ENCODE measurements around the gene CCND1.

The CCND1 gene

DNA sequence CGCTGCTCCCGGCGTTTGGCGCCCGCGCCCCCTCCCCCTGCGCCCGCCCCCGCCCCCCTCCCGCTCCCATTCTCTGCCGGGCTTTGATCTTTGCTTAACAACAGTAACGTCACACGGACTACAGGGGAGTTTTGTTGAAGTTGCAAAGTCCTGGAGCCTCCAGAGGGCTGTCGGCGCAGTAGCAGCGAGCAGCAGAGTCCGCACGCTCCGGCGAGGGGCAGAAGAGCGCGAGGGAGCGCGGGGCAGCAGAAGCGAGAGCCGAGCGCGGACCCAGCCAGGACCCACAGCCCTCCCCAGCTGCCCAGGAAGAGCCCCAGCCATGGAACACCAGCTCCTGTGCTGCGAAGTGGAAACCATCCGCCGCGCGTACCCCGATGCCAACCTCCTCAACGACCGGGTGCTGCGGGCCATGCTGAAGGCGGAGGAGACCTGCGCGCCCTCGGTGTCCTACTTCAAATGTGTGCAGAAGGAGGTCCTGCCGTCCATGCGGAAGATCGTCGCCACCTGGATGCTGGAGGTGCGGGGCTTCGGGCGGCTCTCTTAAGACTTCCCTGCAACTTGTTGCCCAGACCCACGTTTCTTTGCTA is at the start of gene CCND1:
CCND1 (plus strand) TSS at position 162 of the 587 bp plus-strand sequence; CDS start at position 320, 158 bp downstream.
- peak; percentile 88 for DNase-seq

DNA sequence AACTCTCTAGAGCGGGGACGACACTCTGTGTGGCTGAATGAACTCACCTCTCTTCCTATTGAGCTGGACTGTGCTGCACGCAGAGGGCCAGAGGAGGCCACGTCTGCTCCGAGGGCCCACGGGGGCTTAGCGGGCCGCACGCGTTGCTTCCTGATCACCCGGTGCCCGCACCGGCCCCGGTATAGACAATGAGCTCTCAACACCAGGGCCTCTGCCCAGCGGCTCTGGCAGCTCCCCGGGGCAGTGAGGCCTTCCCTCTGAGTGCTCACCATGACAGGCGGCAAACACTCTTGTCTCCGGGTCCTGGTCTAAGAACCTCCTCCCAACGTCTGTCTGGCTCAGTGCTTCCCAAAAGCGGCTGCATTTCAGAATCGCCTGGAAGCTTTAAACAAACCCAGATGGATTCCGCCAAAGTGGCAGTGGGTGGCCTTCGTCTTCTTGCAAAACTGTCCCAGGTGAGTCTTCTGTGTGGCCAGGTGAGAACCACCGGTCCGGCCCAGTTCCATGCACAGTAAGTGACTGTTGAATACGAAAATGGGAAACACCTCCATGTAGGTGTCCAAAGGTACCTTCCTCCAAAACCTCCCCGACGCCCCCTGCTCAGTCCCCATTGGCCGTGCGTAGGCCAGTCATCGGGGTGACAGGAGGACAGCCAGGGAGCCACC is 47.8 kb upstream of the CCND1 start:
- DNase-seq = no peak

DNA sequence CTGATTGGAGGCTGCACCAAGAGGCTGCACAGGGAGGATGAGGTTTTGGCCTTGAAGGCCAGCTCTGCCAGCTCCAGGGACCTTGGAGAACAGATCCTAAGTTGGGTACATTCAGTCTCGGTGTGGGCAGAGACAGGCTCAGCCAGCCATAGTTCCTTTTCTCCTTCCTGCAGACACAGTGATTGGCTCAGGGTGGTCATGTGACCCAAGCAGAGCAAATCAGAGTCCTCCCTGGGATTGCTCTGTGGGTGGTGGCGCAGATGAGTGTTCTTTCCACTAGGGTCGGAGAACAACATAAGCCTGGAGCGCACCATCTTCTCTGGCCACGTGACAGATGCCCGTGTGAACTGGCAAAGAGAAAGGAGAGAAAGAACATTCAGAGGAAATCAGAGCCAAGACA is 47.1 kb upstream of the CCND1 start:
- no peak for DNase-seq

DNA sequence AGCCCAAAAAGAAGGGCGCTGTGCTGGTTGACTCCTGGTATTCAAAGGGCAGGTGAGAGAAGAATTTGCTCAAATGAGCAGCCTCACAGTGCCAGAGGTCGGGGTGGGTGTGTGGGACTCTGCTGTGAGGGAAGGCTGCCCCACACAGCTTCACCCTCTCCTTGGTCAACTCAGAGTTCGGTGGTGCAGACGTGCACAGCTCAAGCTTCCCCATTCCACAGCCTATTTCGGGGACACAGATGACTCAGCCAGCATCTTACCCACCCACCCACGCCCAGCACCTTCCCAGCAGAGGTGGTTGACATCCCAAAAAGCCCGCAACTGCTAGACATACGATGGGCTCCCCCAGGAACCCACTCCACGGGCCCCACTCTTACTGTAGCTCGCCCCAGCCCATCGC is 46.5 kb upstream of the CCND1 start:
- DNase-seq = no peak

DNA sequence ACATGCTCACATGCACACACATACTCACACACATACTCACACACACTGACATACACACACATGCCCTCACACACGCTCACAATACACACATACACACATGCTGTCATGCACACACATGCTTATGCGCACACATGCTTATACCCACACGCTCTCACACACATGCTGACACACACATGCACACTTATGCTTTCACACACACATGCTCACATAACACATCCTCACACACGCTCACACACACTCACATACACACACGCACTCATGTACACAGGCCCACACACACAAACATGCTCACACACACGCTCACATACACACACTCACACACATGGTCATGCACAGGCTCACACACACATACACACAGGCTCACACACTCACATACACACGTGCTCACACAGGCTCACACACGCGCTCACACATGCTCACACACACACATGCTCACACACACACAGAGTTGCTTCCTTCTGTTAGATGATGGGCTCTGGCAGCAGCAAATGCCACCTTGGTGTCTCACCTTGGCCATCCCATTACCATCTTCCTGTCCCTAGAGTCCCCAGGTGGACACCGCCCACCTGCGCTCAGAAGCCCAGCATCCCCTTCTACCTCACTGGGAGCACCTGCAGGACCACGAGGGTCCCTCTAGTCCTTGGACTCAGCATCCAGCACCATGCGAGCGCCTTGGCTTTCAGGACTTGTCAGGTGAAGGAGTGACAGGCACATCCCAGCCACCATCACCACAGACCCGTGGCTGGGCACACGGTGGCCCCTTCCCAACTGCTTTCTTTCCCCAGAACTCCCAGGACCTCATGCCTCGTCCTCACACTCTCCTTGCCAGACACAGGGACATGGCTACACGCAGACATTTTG is 44.9 kb upstream of the CCND1 start:
- DNase-seq = no peak

DNA sequence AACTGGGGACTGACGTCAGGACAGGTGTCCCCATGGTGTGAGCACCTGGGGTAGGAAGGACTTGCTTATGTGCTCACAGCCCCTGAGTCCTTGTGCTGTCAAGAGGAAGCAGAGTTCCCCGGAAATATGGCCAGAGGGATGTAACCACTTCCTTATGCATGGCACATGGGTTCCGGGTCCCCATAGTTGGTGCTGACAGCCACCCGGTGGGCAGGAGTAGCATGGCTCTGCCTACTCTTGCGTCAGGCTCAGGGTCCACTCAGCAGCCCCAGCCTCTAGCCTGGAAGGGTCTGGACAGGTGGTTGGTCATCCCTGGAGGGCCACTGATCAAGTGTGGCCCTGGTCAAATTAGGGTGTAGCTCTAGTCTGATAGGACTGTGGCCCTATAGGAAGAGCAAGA is 42.8 kb upstream of the CCND1 start:
- DNase-seq = no peak

DNA sequence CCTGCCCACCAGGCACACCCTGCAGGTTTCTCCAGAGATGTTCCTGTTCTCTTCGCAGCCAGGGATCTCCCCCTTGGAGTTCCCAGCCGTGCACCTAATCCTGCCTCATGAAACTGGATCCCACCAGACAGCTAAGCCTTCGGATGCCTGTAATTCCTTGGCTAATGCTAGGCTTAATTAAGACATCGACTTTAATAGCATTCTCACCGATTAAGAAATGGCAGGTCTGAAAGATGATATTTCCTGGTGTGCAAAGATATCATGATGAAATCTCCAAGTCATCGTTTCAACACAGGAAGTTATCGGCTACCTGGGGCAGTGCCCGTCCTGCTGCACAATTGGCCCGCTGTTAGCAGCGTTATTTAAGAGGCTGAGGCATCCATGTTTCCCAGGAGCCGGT is 41.5 kb upstream of the CCND1 start:
- DNase-seq = no peak

DNA sequence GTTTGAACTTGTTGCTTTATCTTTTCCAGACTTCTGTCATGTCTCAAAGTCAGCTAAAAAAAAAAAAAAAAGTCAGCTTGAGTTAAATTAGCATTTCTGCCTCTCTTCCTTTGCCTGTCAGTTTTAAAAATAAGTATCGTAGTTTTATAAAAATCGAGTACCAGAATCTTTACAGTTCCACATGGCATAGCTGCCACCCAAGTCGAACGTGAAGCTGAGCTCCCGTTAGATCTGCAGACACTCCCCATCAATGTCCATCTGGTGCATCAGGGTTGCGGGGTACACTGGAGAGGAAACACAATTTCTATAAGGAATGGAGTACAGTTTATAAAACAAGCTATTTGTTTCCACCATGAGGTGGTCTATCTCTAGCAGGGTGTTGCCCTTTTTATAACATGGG is 41.0 kb upstream of the CCND1 start:
- DNase-seq = no peak

DNA sequence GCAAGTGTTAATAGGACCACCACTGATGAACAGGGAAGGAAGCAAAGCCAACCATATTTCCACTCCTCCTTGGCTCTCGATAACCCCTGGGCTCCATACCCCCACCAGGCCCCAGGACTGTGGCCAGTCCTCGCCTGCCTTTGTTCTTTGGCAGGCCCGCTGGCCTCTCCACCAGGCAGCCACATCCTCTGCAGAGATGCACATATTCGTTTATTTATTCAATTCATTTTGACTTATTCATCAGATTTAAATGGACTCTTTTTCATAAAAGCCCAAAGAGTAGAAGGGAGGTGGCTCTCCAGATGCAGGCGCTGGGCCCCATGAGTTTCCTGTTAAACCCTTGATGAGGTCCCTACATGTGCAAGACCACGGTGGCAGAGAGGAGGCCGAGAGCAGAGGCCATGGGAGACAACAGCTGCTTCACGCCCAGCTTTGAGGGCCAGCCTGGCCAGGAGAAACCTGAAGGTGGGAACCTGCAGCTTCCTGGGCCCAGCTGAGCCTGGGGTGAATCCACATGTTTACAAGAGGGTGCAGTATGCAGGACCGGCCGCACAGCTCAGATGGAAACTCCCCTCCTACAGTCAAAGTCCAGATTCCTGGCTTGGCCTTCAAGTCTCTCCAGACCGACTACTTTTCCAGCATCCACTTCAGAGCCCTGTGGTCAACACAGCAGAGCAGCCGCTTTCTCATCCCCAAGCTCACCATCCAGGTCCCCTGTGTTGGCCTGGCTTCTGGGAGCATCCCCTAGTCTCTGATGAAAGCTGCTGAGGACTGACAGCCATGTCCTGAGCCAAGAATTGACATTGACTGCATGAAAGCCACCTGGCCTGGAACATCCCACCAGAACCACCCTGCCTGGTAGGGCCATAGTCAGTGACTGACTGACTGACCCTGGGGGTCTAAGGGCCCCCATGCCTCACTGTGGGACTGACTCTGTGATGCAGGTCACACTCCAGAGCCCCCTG is 39.7 kb upstream of the CCND1 start:
- DNase-seq = no peak

DNA sequence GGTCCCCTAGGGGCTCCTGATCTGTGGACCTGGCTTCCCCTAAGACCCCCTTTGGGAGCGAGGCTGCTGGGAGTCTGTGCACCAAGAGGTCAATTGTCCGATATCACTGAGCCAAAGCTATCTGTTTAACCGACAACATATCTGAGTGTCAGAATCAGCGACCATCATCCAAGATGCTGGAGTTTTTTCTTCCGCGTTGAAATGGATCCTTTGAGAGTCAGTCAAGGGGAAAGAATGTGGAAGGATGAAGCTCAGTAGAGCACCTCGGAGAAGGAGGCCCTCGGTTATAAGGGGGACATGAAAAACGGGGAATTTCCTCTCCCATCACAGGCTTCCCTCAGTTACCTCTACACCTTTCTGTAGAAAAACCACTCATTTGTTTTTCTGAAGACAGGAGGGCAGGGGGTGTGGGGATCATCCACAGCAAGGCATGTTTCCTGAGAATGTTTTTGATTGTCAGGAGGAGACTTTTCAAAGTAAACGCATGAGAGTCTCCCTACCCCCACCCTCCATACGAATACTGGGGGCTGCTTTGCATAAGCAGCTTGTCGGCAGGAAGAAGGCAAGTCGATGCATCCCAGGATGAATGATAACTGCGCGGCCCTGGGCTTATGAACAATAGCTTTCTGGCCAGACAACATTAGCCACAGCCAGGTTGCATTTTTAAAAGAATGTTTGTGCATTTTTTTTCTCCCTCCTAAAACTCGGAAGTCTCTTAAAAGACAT is 37.7 kb upstream of the CCND1 start:
- DNase-seq = peak; percentile 67

DNA sequence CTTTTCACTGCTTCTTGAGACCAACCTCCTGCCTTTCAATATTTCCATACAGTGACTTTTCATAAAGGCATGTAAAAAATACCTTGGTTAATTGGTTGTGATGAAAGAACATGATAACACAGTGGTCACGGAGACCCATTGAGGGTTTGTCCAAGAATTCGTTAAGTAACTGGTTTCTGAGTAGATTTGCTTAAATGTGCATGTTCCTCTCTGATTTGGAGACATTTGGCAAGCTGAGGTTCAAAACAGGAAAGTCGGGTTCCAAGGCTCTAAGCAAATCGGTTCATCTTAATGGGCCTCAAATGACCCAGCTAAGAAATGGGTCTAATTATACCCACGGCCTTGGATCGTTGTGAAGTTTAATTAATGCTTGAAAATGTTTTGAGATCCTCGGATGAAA is 36.9 kb upstream of the CCND1 start:
- DNase-seq = no peak

DNA sequence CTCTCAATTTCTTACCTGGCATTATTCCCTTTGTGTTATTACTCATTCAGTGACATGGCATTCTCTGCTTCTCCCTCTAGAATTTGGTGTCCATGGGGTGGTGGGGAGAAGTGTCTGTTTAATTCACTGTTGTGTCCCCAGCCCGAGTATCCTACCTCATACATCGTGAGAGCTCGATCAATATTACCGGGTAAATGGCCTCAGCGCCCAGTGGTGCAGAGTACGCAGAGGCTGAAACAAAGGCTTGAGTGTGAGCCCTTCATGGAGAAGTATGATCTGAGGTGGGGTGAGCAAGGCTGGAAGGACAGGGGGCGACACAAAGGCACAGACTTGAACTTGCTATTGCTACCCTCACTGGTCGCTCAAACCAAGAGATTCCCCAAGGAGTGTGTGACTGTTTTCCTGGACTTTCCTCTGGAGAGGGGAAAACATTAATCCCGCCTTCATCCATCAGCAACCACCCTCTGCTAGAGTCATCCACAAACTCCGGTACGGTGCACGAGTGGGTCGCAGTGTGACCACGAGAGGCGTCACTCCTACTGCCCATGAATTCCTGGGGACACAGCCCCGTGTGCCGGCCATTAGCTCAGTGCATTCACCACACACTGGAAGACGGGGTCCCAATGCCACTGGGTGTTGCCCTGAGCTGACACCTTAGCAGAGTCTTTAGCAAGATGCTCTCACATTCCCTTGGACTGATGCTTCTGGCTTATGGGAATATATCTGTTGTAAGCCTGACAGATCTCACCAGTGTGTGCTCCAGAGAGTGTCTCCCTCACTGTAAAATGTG is 35.0 kb upstream of the CCND1 start:
- DNase-seq = peak; percentile 26

DNA sequence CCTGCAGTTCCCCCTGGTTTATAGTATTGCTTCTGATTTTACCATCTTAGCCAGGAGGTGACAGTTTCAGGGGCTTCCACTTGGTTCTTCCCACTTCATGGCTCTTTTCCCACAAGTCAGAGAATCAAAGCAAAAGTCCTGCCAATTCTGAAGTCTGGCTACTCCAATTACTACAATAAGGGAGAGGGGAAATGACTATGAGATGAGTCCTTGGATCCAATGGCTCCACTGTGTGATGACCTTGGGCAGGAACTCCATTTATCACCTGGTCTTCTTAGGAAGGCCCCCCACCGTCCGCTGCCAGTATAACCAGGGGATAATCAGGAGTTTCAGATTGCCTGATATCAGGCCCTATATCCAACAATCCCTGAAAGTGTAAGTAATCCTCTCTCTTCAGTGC is 31.6 kb upstream of the CCND1 start:
- no peak for DNase-seq

DNA sequence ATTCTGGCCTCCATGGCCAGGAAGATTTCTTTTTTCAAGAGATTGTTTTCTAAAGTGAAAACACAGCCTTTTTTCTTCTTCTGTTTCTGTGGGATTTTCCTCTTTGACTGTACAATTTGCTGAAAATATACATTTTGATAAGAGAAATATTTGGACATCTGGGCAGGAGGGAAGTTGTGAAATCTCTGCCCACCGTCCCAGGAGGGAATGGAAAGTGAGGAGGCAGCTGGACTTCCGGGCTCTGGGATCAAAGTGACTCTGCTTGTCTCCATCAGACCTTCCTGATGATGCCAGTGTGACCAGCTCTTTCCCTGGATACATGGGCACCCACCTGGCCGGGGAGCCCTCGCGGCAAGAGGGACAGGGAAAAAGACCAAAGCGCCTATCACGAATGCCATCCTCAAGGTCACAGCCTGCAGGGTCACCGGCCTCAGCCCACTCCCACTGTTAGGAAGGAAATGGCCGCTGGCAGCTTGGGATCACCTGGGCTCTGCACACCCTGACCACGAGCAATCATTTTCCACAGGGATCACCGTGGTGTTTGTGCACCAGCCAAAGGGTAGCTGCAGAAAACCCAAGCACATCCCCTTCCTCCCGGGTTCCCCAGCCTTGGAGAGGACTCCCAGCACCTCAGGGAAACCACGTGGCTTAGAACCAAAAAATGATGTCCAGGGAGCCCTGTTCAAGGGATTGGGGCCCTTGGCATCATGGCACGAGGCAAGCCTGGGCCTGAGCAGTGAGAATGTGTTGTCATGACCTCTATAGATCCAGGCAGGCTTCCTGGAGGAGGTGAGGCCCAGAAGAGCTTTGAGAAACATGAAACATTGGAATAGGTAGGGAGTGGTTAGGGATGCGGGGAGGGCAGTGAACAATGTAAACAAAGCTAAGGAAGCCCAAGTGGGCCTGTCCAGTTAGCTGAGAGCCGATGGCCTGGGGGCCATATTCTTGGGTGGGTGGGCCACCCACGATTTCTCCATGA is 29.1 kb upstream of the CCND1 start:
- DNase-seq = no peak

DNA sequence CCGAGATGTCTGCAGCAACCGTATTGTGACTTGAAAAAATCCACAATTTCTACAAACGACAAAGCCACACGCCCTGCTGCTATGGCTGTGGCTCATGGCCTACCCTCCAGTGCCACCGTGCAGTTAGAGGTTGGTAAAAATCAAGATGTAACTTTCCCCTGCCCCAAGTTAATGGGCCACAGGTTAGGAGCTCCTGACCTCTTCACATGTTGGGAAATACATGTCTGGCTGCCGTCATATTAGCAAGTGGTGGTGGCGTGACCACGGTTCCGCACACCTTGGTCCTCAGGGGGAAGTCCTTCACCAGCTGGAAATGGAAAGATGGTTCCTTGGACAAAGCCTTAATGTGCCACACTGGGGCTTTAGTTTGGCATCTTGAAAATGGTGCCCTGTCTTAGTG is 27.4 kb upstream of the CCND1 start:
- DNase-seq = no peak

DNA sequence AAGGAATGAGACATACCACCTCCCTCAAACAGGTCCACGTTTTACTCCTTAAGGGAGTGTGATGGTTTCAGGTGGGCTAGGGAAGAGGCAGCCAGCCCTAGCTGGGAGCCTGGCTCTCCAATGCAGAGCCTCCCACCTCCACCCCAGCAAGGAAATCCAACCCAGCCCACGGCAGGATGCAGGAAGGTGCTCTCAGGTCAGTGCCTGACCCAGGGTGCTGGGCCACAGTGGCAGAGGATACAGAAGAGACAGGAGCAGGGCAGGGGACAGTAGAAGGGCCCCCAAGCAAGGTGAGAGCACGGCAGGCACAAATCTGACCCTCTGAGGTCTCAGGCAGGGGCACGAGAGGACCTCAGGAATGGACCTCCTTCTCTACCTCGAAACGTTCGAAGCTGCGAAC is 26.9 kb upstream of the CCND1 start:
- DNase-seq = no peak

DNA sequence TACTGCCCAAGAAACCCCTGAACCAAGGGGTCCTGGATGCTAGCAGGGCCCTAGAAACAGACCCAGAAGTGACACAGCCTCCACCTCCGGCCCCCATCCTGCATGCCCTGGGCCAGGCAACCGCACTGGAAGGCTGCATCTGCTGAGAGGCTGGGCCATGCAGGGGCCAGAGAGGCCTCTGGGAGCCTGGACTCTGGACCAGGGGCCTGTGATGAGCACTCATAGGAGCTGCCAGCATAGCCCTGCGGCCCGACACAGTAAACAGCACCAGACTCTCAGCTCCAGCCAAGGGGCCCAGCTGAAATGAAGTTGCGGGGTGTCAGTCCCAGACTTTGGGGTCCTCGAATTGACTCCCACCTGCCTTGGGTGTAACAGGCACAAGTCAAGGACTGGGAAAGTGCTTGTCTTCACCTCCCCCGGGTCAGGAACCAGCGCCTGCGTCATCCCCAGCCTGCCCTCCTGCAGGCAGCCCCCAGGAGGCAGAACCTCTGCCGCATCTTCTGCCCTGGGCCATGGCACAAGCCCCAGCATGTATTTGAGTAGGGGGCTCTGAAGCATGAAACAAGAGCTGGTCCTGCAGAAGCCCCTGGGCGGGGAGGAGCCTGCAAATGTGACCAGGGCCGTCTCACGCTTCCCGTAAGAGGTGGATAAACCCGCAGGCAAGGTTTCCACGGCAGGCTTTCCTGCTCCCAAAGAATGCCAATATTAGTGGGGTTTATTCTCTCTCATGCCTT is 25.2 kb upstream of the CCND1 start:
- no peak for DNase-seq

DNA sequence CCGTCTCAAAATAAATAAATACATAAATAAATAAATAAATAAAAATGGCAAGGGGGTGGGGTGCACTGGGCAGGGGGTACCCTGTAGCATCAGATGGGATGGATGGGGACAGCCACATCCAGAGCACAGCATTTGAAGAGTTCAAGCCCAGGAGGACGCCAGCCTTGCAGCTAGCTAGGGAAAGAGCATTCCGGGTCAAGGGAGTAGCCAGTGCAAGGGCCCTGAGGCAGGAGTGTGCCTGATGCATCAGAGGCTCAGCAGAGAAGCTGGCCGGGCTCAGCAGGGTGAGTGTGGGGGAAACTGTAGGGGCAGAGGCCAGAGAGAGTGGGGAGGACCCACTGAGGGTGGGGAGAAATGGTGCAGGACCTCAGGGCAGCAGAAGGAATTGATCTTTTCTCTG is 23.7 kb upstream of the CCND1 start:
- DNase-seq = no peak

DNA sequence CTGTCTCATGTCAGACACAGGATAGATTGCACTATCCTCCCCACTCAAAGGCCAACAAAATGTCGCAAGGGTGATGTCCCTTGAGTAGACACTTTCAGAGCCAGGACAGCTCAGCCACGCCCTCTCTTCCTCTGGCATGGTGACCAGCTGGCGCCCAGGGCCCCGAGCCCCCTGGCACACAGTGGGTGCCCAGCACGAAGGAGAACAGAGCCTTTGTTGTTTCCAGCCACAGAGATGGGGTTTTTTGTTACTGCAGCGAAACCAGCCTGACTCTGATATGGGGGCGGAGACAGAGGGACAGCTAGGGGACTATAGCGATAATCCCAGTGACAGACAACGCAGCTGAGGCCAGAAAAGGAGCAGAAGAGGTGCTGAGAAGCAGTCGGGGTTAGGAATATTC is 23.3 kb upstream of the CCND1 start:
- DNase-seq = no peak

All from retina (tissue), 1 donor.